ENCODE data around the gene SLC4A7. TPM values are rescaled to one million over a fixed set of nuclear protein-coding genes. Genes with fewer than 3 reads are reported as not detected.

SLC4A7 gene
- polyA plus RNA-seq, 1 experiment: 42.9 TPM

DNA sequence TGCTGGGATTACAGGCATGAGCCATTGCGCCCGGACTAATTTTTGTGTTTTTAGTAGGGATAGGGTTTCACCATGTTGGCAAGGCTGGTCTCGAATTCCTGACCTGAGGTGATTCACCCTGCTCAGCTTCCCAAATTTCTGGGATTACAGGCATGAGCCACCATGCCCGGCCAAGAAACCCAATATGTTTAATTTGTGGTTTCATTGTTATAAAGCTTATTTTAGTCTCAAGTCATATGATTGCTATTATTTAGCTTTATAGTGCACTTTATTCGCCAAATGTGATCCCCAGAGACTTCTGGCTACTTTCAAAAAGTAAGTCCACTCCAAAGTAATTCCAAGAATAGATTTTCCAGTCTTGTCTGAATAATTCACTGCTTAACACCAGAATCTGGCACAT is 19.3 kb upstream of the SLC4A7 start:
- no peak overlapping the region for H3K27ac ChIP-seq (ENCODE audit: low read depth, low read length)
- ChIA-PET CTCF (interaction anchor here (0.6 kb wide), 3 partner anchors 14 to 177 kb away, joined by 3 to 5 read pairs (median 3); no protein-coding TSS in a partner anchor), POLR2A (interaction anchor here (0.6 to 1.6 kb wide), 5 partner anchors 17 to 32 kb away, joined by 3 to 9 read pairs (median 3); partner anchors contain the start of gene SLC4A7)
- H3K27me3 ChIP-seq (ENCODE audit: control insufficient read depth, insufficient read depth, low read length): no peaks in the 10 kb centered on the region
- TF ChIP-seq, protein P1, sequence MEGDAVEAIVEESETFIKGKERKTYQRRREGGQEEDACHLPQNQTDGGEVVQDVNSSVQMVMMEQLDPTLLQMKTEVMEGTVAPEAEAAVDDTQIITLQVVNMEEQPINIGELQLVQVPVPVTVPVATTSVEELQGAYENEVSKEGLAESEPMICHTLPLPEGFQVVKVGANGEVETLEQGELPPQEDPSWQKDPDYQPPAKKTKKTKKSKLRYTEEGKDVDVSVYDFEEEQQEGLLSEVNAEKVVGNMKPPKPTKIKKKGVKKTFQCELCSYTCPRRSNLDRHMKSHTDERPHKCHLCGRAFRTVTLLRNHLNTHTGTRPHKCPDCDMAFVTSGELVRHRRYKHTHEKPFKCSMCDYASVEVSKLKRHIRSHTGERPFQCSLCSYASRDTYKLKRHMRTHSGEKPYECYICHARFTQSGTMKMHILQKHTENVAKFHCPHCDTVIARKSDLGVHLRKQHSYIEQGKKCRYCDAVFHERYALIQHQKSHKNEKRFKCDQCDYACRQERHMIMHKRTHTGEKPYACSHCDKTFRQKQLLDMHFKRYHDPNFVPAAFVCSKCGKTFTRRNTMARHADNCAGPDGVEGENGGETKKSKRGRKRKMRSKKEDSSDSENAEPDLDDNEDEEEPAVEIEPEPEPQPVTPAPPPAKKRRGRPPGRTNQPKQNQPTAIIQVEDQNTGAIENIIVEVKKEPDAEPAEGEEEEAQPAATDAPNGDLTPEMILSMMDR (IDR thresholded peaks at IDR 0.05; ENCODE audit: low read depth, low read length): no peak
- no peak overlapping the region for H3K4me3 ChIP-seq (ENCODE audit: low read depth, low read length)
- DNase-seq (ENCODE audit: low read depth, low spot score): peak; percentile 69
- H3K9me3 ChIP-seq (ENCODE audit: control insufficient read depth, insufficient read depth, low read length): no peaks in the 10 kb centered on the region; the same call in 1 of the 2 replicates

DNA sequence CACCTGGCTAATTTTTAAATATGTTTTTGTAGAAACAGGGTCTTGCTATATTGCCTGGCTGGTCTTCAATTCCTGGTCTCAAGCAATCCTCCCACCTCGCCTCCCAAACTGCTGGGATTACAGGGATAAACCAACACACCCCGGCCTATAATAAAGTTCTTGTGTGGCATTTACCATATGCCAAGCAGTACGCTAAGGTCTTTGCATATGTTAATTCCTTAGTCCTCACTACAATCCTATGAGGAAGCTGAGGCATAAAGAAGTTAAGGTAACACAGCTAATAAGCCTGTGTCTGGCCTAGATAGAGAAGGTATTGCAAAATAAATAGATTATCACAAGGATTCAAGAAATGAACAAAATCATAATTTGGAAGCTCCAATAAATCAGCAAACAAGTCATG is 17.6 kb upstream of the SLC4A7 start:
- no peaks in the 10 kb centered on the region for H3K27me3 ChIP-seq (ENCODE audit: control insufficient read depth, insufficient read depth, low read length)
- no peaks in the 10 kb centered on the region for H3K9me3 ChIP-seq (ENCODE audit: control insufficient read depth, insufficient read depth, low read length)
- CTCF ChIA-PET: interaction anchor here (0.7 to 1.5 kb wide), 2 partner anchors 34 to 180 kb away, joined by 3 to 5 read pairs; no protein-coding TSS in a partner anchor
- H3K4me3 ChIP-seq (ENCODE audit: low read depth, low read length): no peak overlapping the region
- DNase-seq (ENCODE audit: low read depth, low spot score): no peak
- no peak overlapping the region for H3K27ac ChIP-seq (ENCODE audit: low read depth, low read length)
- TF ChIP-seq, protein P1 (IDR thresholded peaks at IDR 0.05; ENCODE audit: low read depth, low read length): no peak
- POLR2A ChIA-PET: no interaction called here

DNA sequence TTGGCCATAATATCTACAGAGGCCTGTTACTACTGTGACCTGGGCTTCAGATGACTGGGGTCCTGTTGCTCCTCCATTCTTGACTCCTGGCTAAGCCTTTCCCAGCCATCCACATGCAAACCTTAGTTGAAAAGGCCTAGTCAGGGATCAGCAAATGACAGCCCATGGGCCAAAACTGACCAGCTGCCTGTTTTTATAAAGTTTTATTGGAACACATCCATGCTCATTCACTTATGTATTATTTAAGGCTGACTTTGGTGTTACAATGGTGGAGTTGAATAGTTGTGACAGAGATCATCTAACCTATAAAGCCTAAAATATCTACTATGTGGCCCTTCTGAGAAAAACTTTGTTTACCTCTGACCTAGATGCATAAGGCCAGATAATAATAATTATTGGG is 16.8 kb upstream of the SLC4A7 start:
- H3K27ac ChIP-seq (ENCODE audit: low read depth, low read length): no peak overlapping the region
- CTCF ChIA-PET: interaction anchor here (1.7 kb wide), 1 partner anchor 34 kb away, joined by 6 read pairs; no protein-coding TSS in a partner anchor
- TF ChIP-seq, protein P1 (IDR thresholded peaks at IDR 0.05; ENCODE audit: low read depth, low read length): no peak
- H3K27me3 ChIP-seq (ENCODE audit: control insufficient read depth, insufficient read depth, low read length): no peaks in the 10 kb centered on the region
- POLR2A ChIA-PET: interaction anchor here (1.8 kb wide), 1 partner anchor 17 kb away, joined by 6 read pairs; the partner anchor contains the start of gene SLC4A7
- no peak overlapping the region for H3K4me3 ChIP-seq (ENCODE audit: low read depth, low read length)
- no peaks in the 10 kb centered on the region for H3K9me3 ChIP-seq (ENCODE audit: control insufficient read depth, insufficient read depth, low read length)
- no peak for DNase-seq (ENCODE audit: low read depth, low spot score)

DNA sequence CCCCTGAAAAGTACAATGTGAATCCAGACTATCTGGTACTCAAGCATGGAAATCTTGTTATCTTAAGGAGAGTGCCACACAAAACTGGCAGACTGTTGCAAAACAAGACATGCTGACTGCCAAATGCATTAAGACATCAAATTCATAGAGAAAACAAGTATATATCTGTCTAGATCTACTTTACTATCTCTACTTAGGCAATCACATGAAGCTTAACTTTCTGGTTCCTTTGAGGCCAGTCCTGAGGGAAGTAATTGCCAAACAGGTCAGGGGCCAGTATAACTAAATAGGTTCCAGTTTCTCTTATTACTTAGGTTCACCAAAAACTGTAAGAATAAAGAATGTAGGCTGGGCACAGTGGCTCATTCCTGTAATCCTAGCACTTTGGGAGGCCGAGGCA is 15.9 kb upstream of the SLC4A7 start:
- H3K27me3 ChIP-seq (ENCODE audit: control insufficient read depth, insufficient read depth, low read length): no peaks in the 10 kb centered on the region
- ChIA-PET CTCF (interaction anchor here (1.2 to 1.7 kb wide), 2 partner anchors 33 to 181 kb away, joined by 6 to 9 read pairs; no protein-coding TSS in a partner anchor), POLR2A (interaction anchor here (0.7 to 1.8 kb wide), 2 partner anchors 16 to 159 kb away, joined by 5 to 6 read pairs; partner anchors contain the start of gene SLC4A7)
- no peak for DNase-seq (ENCODE audit: low read depth, low spot score)
- H3K9me3 ChIP-seq (ENCODE audit: control insufficient read depth, insufficient read depth, low read length): no peaks in the 10 kb centered on the region
- TF ChIP-seq, protein P1 (IDR thresholded peaks at IDR 0.05; ENCODE audit: low read depth, low read length): no peak
- no peak overlapping the region for H3K4me3 ChIP-seq (ENCODE audit: low read depth, low read length)
- H3K27ac ChIP-seq (ENCODE audit: low read depth, low read length): no peak overlapping the region

DNA sequence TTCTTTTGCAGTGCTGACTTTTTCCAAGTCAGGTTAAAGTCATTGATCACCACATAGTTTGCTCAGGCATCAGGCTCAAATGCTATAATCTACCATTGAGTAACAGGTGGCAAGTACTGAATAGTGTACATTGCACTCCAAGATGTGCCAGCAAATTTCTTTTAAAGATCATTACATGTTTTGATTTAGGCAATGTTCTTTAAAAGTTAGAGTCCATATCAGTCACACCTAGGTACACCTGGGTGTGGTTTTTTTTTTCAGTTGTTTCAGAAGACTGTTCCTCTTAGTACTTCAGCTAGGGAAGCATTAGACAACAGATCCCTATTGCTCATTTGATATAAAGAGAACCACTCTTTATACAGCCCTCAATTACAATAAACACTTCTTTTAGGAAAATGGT is 10.6 kb upstream of the SLC4A7 start:
- H3K27me3 ChIP-seq (ENCODE audit: control insufficient read depth, insufficient read depth, low read length): no peaks in the 10 kb centered on the region
- H3K4me3 ChIP-seq (ENCODE audit: low read depth, low read length): no peak overlapping the region
- ChIA-PET CTCF (no interaction called here), POLR2A (no interaction called here)
- TF ChIP-seq, protein P1 (IDR thresholded peaks at IDR 0.05; ENCODE audit: low read depth, low read length): no peak
- no peaks in the 10 kb centered on the region for H3K9me3 ChIP-seq (ENCODE audit: control insufficient read depth, insufficient read depth, low read length)
- no peak overlapping the region for H3K27ac ChIP-seq (ENCODE audit: low read depth, low read length)
- no peak for DNase-seq (ENCODE audit: low read depth, low spot score)

Measured in AG04450 (cell line).